Left renal pelvis (tissue), 4 donors: Measurements from ENCODE around the gene ZBTB46. TPM values are rescaled to one million over a fixed set of nuclear protein-coding genes. Genes with fewer than 3 reads are reported as not detected.

ENCODE experiments used
- DNase-seq, 4 donors: peaks; one replicate each; pipeline ENCODE4 v3.0.0-alpha.2; 2013; ENCODE audit warnings: low read depth in 4 of 4, low spot score in 3 of 4
- polyA plus RNA-seq, 4 donors: library from polyadenylated mRNA; unstranded; fragments of 120-200 nt; gene quantifications; one replicate each; pipeline ENCODE4 v1.2.1, GENCODE V29; 2013; ENCODE audit not compliant: insufficient read length in 4 of 4

Gene ZBTB46
- polyA plus RNA-seq, 4 donors = 16.1 to 23.2 (median 18.9) TPM

- no peak for DNase-seq
Measured at GRCh38 chr20:63698739-63699465, 132.2 kb downstream of the ZBTB46 start.

DNA sequence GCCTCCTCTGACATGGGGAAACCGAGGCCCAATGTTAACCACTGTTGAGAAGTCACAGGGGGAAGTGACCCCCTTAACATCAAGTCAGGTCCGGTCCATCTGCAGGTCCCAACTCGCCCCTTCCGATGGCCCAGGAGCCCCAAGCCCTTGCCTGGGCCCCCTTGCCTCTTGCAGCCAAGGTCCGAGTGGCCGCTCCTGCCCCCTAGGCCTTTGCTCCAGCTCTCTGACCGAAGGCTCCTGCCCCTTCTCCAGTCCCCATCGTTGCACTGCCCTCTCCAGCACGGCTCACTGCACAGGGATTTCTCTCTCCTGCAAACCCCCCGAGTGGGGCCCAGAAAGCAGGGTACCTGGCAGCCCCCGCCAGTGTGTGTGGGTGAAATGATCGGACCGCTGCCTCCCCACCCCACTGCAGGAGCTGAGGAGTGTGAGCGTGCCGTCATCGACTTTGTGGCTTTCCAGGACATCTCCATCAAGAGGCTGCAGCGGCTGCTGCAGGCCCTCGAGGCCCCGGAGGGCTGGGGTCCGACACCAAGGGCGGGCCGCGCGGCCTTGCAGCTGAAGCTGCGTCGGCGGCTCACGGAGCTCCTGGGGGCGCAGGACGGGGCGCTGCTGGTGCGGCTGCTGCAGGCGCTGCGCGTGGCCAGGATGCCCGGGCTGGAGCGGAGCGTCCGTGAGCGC, 133.1 kb downstream of the ZBTB46 start:
- DNase-seq = no peak

DNA sequence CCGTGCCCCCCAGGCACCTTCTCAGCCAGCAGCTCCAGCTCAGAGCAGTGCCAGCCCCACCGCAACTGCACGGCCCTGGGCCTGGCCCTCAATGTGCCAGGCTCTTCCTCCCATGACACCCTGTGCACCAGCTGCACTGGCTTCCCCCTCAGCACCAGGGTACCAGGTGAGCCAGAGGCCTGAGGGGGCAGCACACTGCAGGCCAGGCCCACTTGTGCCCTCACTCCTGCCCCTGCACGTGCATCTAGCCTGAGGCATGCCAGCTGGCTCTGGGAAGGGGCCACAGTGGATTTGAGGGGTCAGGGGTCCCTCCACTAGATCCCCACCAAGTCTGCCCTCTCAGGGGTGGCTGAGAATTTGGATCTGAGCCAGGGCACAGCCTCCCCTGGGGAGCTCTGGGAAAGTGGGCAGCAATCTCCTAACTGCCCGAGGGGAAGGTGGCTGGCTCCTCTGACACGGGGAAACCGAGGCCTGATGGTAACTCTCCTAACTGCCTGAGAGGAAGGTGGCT, 133.7 kb downstream of the ZBTB46 start:
- DNase-seq = no peak

DNA sequence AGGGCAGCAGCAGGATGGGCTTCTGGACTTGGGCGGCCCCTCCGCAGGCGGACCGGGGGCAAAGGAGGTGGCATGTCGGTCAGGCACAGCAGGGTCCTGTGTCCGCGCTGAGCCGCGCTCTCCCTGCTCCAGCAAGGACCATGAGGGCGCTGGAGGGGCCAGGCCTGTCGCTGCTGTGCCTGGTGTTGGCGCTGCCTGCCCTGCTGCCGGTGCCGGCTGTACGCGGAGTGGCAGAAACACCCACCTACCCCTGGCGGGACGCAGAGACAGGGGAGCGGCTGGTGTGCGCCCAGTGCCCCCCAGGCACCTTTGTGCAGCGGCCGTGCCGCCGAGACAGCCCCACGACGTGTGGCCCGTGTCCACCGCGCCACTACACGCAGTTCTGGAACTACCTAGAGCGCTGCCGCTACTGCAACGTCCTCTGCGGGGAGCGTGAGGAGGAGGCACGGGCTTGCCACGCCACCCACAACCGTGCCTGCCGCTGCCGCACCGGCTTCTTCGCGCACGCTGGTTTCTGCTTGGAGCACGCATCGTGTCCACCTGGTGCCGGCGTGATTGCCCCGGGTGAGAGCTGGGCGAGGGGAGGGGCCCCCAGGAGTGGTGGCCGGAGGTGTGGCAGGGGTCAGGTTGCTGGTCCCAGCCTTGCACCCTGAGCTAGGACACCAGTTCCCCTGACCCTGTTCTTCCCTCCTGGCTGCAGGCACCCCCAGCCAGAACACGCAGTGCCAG, 134.3 kb downstream of the ZBTB46 start, which contains the start of gene TNFRSF6B:
Gene TNFRSF6B, plus strand, starts transcription at position 25 of the 729 bp plus-strand sequence. Its CDS starts 116 bp downstream, at position 141.
- DNase-seq = no peak

GRCh38 chr20:63696306-63696627, 134.8 kb downstream of the ZBTB46 start:
- peak in 2 of 4 donors; percentile 31 to 45 for DNase-seq

DNA sequence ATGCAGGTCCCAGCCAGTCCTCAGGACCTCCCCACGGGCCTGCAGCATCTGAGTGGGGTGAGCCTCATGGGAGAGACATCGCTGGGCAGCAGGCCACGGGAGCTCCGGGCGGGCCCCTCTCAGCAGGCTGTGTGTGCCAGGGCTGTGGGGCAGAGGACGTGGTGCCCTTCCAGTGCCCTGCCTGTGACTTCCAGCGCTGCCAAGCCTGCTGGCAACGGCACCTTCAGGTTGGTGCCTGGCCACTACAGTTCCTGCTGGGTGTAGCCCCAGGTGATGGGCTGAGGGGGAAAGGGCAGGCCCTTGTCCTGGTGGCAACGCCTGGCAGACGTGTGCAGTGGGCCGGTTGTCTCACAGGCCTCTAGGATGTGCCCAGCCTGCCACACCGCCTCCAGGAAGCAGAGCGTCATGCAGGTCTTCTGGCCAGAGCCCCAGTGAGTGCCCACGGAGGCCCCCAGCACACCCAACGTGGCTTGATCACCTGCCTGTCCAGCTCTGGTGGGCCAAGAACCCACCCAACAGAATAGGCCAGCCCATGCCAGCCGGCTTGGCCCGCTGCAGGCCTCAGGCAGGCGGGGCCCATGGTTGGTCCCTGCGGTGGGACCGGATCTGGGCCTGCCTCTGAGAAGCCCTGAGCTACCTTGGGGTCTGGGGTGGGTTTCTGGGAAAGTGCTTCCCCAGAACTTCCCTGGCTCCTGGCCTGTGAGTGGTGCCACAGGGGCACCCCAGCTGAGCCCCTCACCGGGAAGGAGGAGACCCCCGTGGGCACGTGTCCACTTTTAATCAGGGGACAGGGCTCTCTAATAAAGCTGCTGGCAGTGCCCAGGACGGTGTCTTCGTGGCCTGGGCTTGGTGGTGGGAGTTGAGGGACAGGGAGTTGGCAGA, 135.4 kb downstream of the ZBTB46 start:
- no peak for DNase-seq

GRCh38 chr20:63694584-63695423, 136.3 kb downstream of the ZBTB46 start:
- DNase-seq = no peak

DNA sequence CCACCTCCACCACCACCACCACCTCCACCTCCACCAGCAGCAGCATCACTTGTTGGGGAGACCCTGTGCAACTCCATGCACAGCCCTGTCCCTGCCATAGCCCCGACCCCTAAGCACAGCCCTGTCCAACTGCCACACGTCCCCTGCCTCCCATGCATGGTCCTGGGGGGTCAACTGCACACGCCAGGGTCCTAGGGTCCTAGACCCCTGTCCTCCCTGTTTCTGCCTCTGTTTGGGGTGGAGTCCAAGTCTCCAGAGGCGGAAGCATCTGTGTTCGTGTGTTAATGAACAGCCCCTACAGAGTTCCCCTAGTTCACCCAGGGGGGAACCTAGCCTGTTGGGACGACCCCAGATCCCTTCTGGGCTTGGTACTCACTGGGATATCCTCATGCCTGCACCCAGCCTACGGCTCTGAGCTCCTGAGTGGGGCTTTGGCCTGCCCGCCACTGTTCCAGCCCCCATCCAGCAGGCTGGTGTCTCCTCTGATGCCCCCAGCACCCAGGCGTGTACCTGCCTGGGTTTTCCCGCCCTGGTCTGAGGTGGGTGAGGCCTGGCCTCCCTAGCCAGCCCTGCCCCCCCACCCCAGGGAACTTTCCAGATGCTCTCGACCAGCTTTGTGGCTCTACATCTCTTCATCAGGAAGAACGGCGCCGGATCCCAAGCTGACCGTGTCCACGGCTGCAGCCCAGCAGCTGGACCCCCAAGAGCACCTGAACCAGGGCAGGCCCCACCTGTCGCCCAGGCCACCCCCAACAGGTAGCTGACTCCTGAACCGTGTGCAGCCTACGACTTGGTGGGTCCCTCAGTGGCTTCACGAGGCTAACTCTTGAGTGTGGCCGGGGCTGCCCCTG, 137.1 kb downstream of the ZBTB46 start:
- DNase-seq = no peak

Other genes starting within 250 kb of the ZBTB46 start
- gene GMEB2, start 204.2 kb downstream of the ZBTB46 start, polyA plus RNA-seq = 10 to 100 TPM in 1 of 4 donors, 1 to 10 TPM in 3; 8.9 to 13.8 (median 9.3) TPM
- 10 to 100 TPM; 25.5 to 61.2 (median 31.3) TPM for gene STMN3, start 177.8 kb downstream of the ZBTB46 start, polyA plus RNA-seq
- 10 to 100 TPM; 16.3 to 21.0 (median 18.3) TPM for gene RTEL1, start 173.0 kb downstream of the ZBTB46 start, polyA plus RNA-seq
- gene TNFRSF6B, start 134.6 kb downstream of the ZBTB46 start, polyA plus RNA-seq = 1 to 10 TPM in 3 of 4 donors, under 1 TPM in 1; 0.67 to 2.6 (median 1.6) TPM
- gene ARFRP1, start 123.3 kb downstream of the ZBTB46 start, polyA plus RNA-seq = 10 to 100 TPM; 28.0 to 38.1 (median 33.5) TPM
- 10 to 100 TPM; 15.1 to 26.0 (median 17.0) TPM for gene ZGPAT, start 123.2 kb downstream of the ZBTB46 start, polyA plus RNA-seq
- 10 to 100 TPM in 1 of 4 donors, 1 to 10 TPM in 3; 4.0 to 14.9 (median 5.0) TPM for gene LIME1, start 94.6 kb downstream of the ZBTB46 start, polyA plus RNA-seq
- 100 to 1,000 TPM in 1 of 4 donors, 10 to 100 TPM in 3; 65.3 to 134 (median 70.1) TPM for gene SLC2A4RG, start 91.5 kb downstream of the ZBTB46 start, polyA plus RNA-seq
- not detected for gene ABHD16B, start 30.2 kb upstream of the ZBTB46 start, polyA plus RNA-seq
- gene TPD52L2, start 34.0 kb upstream of the ZBTB46 start, polyA plus RNA-seq = 10 to 100 TPM; 78.5 to 99.6 (median 85.4) TPM
- gene DNAJC5, start 63.9 kb upstream of the ZBTB46 start, polyA plus RNA-seq = 10 to 100 TPM; 23.1 to 32.3 (median 29.0) TPM
- gene UCKL1, start 125.2 kb upstream of the ZBTB46 start, polyA plus RNA-seq = 10 to 100 TPM; 37.1 to 69.4 (median 43.9) TPM
- 10 to 100 TPM; 20.5 to 33.3 (median 27.9) TPM for gene ZNF512B, start 138.7 kb upstream of the ZBTB46 start, polyA plus RNA-seq
- 10 to 100 TPM in 1 of 4 donors, 1 to 10 TPM in 3; 4.2 to 12.7 (median 7.2) TPM for gene SAMD10, start 148.4 kb upstream of the ZBTB46 start, polyA plus RNA-seq
- 10 to 100 TPM; 60.4 to 89.4 (median 83.3) TPM for gene PRPF6, start 149.9 kb upstream of the ZBTB46 start, polyA plus RNA-seq
- gene C20orf204, start 204.9 kb upstream of the ZBTB46 start, polyA plus RNA-seq = 1 to 10 TPM in 1 of 4 donors, under 1 TPM in 3; 0.37 to 1.4 (median 0.77) TPM
- 10 to 100 TPM in 1 of 4 donors, 1 to 10 TPM in 3; 5.7 to 13.6 (median 8.1) TPM for gene SOX18, start 218.4 kb upstream of the ZBTB46 start, polyA plus RNA-seq
- 10 to 100 TPM; 63.9 to 97.6 (median 77.2) TPM for gene TCEA2, start 231.9 kb upstream of the ZBTB46 start, polyA plus RNA-seq
- 1 to 10 TPM; 3.9 to 9.1 (median 6.9) TPM for gene RGS19, start 248.3 kb upstream of the ZBTB46 start, polyA plus RNA-seq
- gene OPRL1, start 248.8 kb upstream of the ZBTB46 start, polyA plus RNA-seq = 1 to 10 TPM in 3 of 4 donors, under 1 TPM in 1; 0.64 to 1.5 (median 1.2) TPM